Spleen (tissue), 11 donors: ENCODE results near the gene ZNF485. TPM values are rescaled to one million over a fixed set of nuclear protein-coding genes. Genes with fewer than 3 reads are reported as not detected.

Experiments
- DNase-seq: peaks from one replicate; pipeline ENCODE4 v3.0.0-alpha.2; 2020
- H3K27ac ChIP-seq, 8 donors: fragments of 200-600 bp; sonication (generic) in 7 of 8; 1 replicate in 4 of 8; 2 replicates in 4 of 8; pipeline versions ENCODE4 v1.5.0 to v1.8.0; 2016 to 2021; ENCODE audit warnings: inconsistent platforms in 4 of 8, mild to moderate bottlenecking in 4 of 8, moderate library complexity in 1 of 8
- H3K27me3 ChIP-seq, 7 donors: fragments of 200-600 bp; sonication (generic) in 6 of 7; replicated peaks in 1 of 7; 1 replicate in 4 of 7; 2 replicates in 3 of 7; pipeline versions ENCODE4 v1.5.0 to v1.8.0; 2016 to 2021; ENCODE audit warnings: inconsistent platforms in 3 of 7, mild to moderate bottlenecking in 1 of 7
- H3K36me3 ChIP-seq, 6 donors: fragments of 200-600 bp; sonication (generic) in 5 of 6; 1 replicate in 4 of 6; 2 replicates in 2 of 6; pipeline versions ENCODE4 v1.5.0 to v1.8.0; 2016 to 2021; ENCODE audit warnings: inconsistent platforms in 2 of 6
- H3K4me1 ChIP-seq, 6 donors: fragments of 200-600 bp; sonication (generic) in 5 of 6; 1 replicate in 3 of 6; 2 replicates in 3 of 6; pipeline versions ENCODE4 v1.5.0 to v1.8.0; 2016 to 2021; ENCODE audit warnings: inconsistent platforms in 3 of 6
- H3K4me3 ChIP-seq, 8 donors: fragments of 200-600 bp; sonication (generic) in 7 of 8; 1 replicate in 4 of 8; 2 replicates in 4 of 8; pipeline versions ENCODE4 v1.5.0 to v1.8.0; 2016 to 2021; ENCODE audit warnings: inconsistent platforms in 4 of 8, mild to moderate bottlenecking in 4 of 8, moderate library complexity in 2 of 8
- H3K9me3 ChIP-seq, 8 donors: fragments of 200-600 bp; sonication (generic) in 7 of 8; 1 replicate in 4 of 8; 2 replicates in 4 of 8; pipeline versions ENCODE4 v1.5.0 to v1.8.0; 2016 to 2021; ENCODE audit warnings: inconsistent platforms in 4 of 8
- CTCF ChIP-seq, 11 experiments: fragments of 200-600 bp in 7 of 11; fragments of 450-650 bp in 4 of 11; sonication (generic) in 4 of 11; IDR thresholded peaks in 8 of 11; conservative IDR thresholded peaks in 3 of 11; 1 replicate in 7 of 11; 2 replicates in 4 of 11; pipeline versions ENCODE4 v1.4.0 to v1.8.0; 2016 to 2021; ENCODE audit warnings: antibody characterized with exemption in 11 of 11, inconsistent platforms in 4 of 11, mild to moderate bottlenecking in 1 of 11
- POLR2A ChIP-seq, 3 donors: fragments of 450-650 bp; IDR thresholded peaks; one replicate each; pipeline ENCODE4 v1.5.1; 2017; ENCODE audit warnings: antibody characterized with exemption in 3 of 3, mild to moderate bottlenecking in 1 of 3
- POLR2AphosphoS5 ChIP-seq, 3 donors: sonication (generic); formaldehyde crosslinking; IDR thresholded peaks; one replicate each; pipeline ENCODE4 v1.5.1; 2017; ENCODE audit warnings: antibody characterized with exemption in 3 of 3
- WGBS, 5 donors: extraction: QIAGEN DNeasy Blood & Tissue Kit in 3 of 5; methylation state at CpG; one replicate each; pipeline versions ENCODE4 v1.1.5 to v1.1.7; 2013 to 2018; 5-methylcytosine and 5-hydroxymethylcytosine counted together
- intact Hi-C: fragments of 100-400 bp; cut with DNase I; formaldehyde crosslinking; loops from one replicate; pipeline ENCODE4 v1.15.0; 2023; ENCODE audit warnings: low total_unique reads
- polyA plus RNA-seq, 3 donors: library from polyadenylated mRNA; stranded (reverse); fragments of 200-250 nt; gene quantifications; one replicate each; pipeline ENCODE4 v1.2.1, GENCODE V29; 2013
- total RNA-seq, 7 donors: library from RNA; depleted of rRNA in 3 of 7; stranded (reverse); fragments of >200 nt in 3 of 7; fragmentation: NEBNext Ultra II Directional in 4 of 7; extraction: Animal tissue kit (Norgen Biotek cat#: 25700) in 4 of 7; gene quantifications; one replicate each; pipeline versions ENCODE4 v1.1.0 to v1.2.1, GENCODE V29; 2016 to 2021
- donor health status: healthy with polysubstance abuse.
- donor health status: DM: no; HTN: no; CAD: no; lungs with moderate emphysema.
- donor health status: DM: no; HTN: no; CAD: no.
- donor health status: Bipolar disorder and iron deficiency.
- donor health status: healthy.
- donor health status: DM: no; HTN: no; CAD: no.
- donor health status: DM: yes; HTN: yes; CAD: no.

The ZNF485 gene
- total and polyA plus RNA-seq, 10 donors = 3.1 to 8.0 (median 4.8) TPM

- TF ChIP-seq POLR2A (IDR thresholded peaks at IDR 0.05) = no peak
- TF ChIP-seq CTCF (IDR thresholded peaks at IDR 0.05 in 8 of 11, conservative IDR thresholded peaks at IDR 0.05 in 3 of 11) = no peak
- intact Hi-C loops = no loop called here
- peaks cover 9 to 41% (median 17%) of the 10 kb centered on the region in 6 donors for H3K4me1 ChIP-seq
- DNase-seq = no peak
- 82 to 92% (median 84%) methylated on average over 5 of the region's 5 CpGs for WGBS, 5 donors
- H3K27ac ChIP-seq = peak overlapping the region in 2 of 8 donors; percentile 6 to 10
- H3K9me3 ChIP-seq = peaks cover 0 to 9% (median 0%) of the 10 kb centered on the region in 8 donors
- H3K27me3 ChIP-seq = peaks cover 0 to 6% (median 0%) of the 10 kb centered on the region in 7 donors
- H3K36me3 ChIP-seq = no peaks in the 10 kb centered on the region
- H3K4me3 ChIP-seq = no peak overlapping the region
These were observed 30.2 kb upstream of the ZNF485 start for GRCh38 chr10:43576062-43576461.

- Histone ChIP-seq H3K36me3 (no peaks in the 10 kb centered on the region), H3K27ac (peak overlapping the region in 1 of 8 donors; percentile 10), H3K4me3 (no peak overlapping the region), H3K9me3 (peaks cover 0 to 9% (median 0%) of the 10 kb centered on the region in 8 donors), H3K27me3 (peaks cover 0 to 6% (median 0%) of the 10 kb centered on the region in 7 donors), H3K4me1 (peaks cover 8 to 36% (median 17%) of the 10 kb centered on the region in 6 donors)
- no peak for TF ChIP-seq CTCF (IDR thresholded peaks at IDR 0.05 in 8 of 11, conservative IDR thresholded peaks at IDR 0.05 in 3 of 11)
- TF ChIP-seq POLR2A (IDR thresholded peaks at IDR 0.05) = no peak
- no peak for TF ChIP-seq POLR2AphosphoS5 (IDR thresholded peaks at IDR 0.05)
- intact Hi-C loops = no loop called here
- 74 to 94% (median 91%) methylated on average over 4 to 5 of the region's 5 CpGs for WGBS, 5 donors
- DNase-seq = no peak
These were observed 29.7 kb upstream of the ZNF485 start for GRCh38 chr10:43576580-43576979.

- TF ChIP-seq CTCF (IDR thresholded peaks at IDR 0.05 in 8 of 11, conservative IDR thresholded peaks at IDR 0.05 in 3 of 11) (no peak), POLR2AphosphoS5 (IDR thresholded peaks at IDR 0.05) (no peak), POLR2A (IDR thresholded peaks at IDR 0.05) (no peak)
- H3K4me1 ChIP-seq = no peaks in the 10 kb centered on the region
- no peak overlapping the region for H3K27ac ChIP-seq
- H3K27me3 ChIP-seq = no peaks in the 10 kb centered on the region
- H3K9me3 ChIP-seq = no peaks in the 10 kb centered on the region
- 56 to 84% (median 69%) methylated on average over 4 of the region's 4 CpGs for WGBS, 5 donors
- intact Hi-C loops = no loop called here
- no peaks in the 10 kb centered on the region for H3K36me3 ChIP-seq
- H3K4me3 ChIP-seq = no peak overlapping the region
- no peak for DNase-seq
These were observed 22.2 kb upstream of the ZNF485 start for GRCh38 chr10:43584051-43584450.

- intact Hi-C loops = no loop called here
- H3K36me3 ChIP-seq = no peaks in the 10 kb centered on the region
- 88 to 99% (median 93%) methylated on average over 2 to 5 of the region's 5 CpGs for WGBS, 5 donors
- no peaks in the 10 kb centered on the region for H3K27me3 ChIP-seq
- TF ChIP-seq CTCF (IDR thresholded peaks at IDR 0.05 in 8 of 11, conservative IDR thresholded peaks at IDR 0.05 in 3 of 11) (no peak), POLR2A (IDR thresholded peaks at IDR 0.05) (no peak), POLR2AphosphoS5 (IDR thresholded peaks at IDR 0.05) (no peak)
- no peak overlapping the region for H3K4me3 ChIP-seq
- H3K9me3 ChIP-seq = no peaks in the 10 kb centered on the region
- H3K27ac ChIP-seq = no peak overlapping the region
- DNase-seq = no peak
- H3K4me1 ChIP-seq = no peaks in the 10 kb centered on the region
These were observed 21.2 kb upstream of the ZNF485 start for GRCh38 chr10:43585046-43585445.
